GM12878 (cell line): Measurements from ENCODE around the gene BTBD7.

Experiments
- CTCF ChIP-seq, 3 experiments: IDR thresholded peaks in 2 of 3; conservative IDR thresholded peaks in 1 of 3; 2 replicates each; pipeline ENCODE4 v1.5.1; 2011; ENCODE audit warnings: low read depth in 3 of 3, low read length in 3 of 3, mild to moderate bottlenecking in 3 of 3, control low read depth in 2 of 3, moderate library complexity in 2 of 3, inconsistent platforms in 1 of 3, mixed read lengths in 1 of 3; ENCODE audit not compliant: control insufficient read depth in 2 of 3, insufficient read depth in 1 of 3; ENCODE audit errors: extremely low read depth in 1 of 3
- EP300 ChIP-seq, 2 experiments: fragments of 150-350 bp in 1 of 2; IDR thresholded peaks; 2 replicates each; pipeline ENCODE4 v1.6.1; 2011 to 2012; ENCODE audit warnings: low read depth in 2 of 2, low read length in 2 of 2, borderline replicate concordance in 1 of 2, improper control_type of control experiment in 1 of 2, inconsistent platforms in 1 of 2; ENCODE audit not compliant: control insufficient read depth in 1 of 2
- POLR2A ChIP-seq: IDR thresholded peaks from 2 replicates; pipeline ENCODE4 v1.6.1; 2011; ENCODE audit warnings: low read depth, mild to moderate bottlenecking, low read length
- RAD21 ChIP-seq: IDR thresholded peaks from 2 replicates; pipeline ENCODE4 v1.6.1; 2011; ENCODE audit warnings: mild to moderate bottlenecking, low read depth, low read length, moderate library complexity; ENCODE audit not compliant: insufficient read depth
- RCOR1 ChIP-seq: conservative IDR thresholded peaks from 2 replicates; pipeline ENCODE4 v1.6.1; 2012; ENCODE audit warnings: low read depth, low read length, improper control_type of control experiment
- RFX5 ChIP-seq: IDR thresholded peaks from 2 replicates; pipeline ENCODE4 v1.6.1; 2011; ENCODE audit warnings: low read depth, low read length, improper control_type of control experiment

GRCh38 chr14:93368996-93369712 is 36.3 kb upstream of the BTBD7 start:
- TF ChIP-seq RAD21: no peak
- TF ChIP-seq RFX5: no peak
- TF ChIP-seq CTCF (IDR thresholded peaks at IDR 0.05 in 2 of 3, conservative IDR thresholded peaks at IDR 0.05 in 1 of 3; ENCODE audit: control insufficient read depth in 2 of 3, extremely low read depth in 1 of 3, insufficient read depth in 1 of 3, low read depth in 3 of 3, low read length in 3 of 3): no peak
- no peak for TF ChIP-seq EP300 (IDR thresholded peaks at IDR 0.05; ENCODE audit: borderline replicate concordance in 1 of 2, control insufficient read depth in 1 of 2, low read depth in 2 of 2, low read length in 2 of 2)
- TF ChIP-seq POLR2A: no peak
- no peak for TF ChIP-seq RCOR1
